ENCODE measurements around the gene PCDHA1. TPM values are rescaled to one million over a fixed set of nuclear protein-coding genes. Genes with fewer than 3 reads are reported as not detected.
A peak's percentile ranks its signal among the peaks of the same experiment; 100 is the strongest.

PCDHA1 gene
- total RNA-seq, 1 experiment from 2014 or later: not detected

GRCh38 chr5:140868721-140869554 is 83.0 kb downstream of the PCDHA1 start, which contains the start of gene PCDHA11:
PCDHA11 (plus strand) TSS chr5:140868957; CDS start chr5:140869104, 147 bp downstream.
- BruUV-seq (replicated peaks): no TSS peak
- peaks cover 4% of the 10 kb centered on the region for H3K4me1 Mint-ChIP-seq (ENCODE audit: insufficient read depth, unreplicated experiment)
- H3K36me3 Mint-ChIP-seq (ENCODE audit: insufficient read depth, unreplicated experiment): no peaks in the 10 kb centered on the region
- no peaks in the 10 kb centered on the region for H3K27me3 Mint-ChIP-seq (ENCODE audit: insufficient read depth, unreplicated experiment)
- no peak within 1 kb of the TSS for H3K27ac Mint-ChIP-seq (ENCODE audit: low read depth, unreplicated experiment)
- peaks cover 7% of the 10 kb centered on the region for H3K9me3 Mint-ChIP-seq (ENCODE audit: unreplicated experiment)
- ChIA-PET CTCF (interaction anchor here (0.6 to 1.7 kb wide), 21 partner anchors 21 to 390 kb away, joined by 3 to 25 read pairs (median 3); partner anchors contain the start of gene PCDHA6), POLR2A (interaction anchor here (1.0 to 1.5 kb wide), 2 partner anchors 57 to 172 kb away, joined by 3 to 13 read pairs; partner anchors contain the start of gene PCDHAC1)
- TF ChIP-seq, protein P1, sequence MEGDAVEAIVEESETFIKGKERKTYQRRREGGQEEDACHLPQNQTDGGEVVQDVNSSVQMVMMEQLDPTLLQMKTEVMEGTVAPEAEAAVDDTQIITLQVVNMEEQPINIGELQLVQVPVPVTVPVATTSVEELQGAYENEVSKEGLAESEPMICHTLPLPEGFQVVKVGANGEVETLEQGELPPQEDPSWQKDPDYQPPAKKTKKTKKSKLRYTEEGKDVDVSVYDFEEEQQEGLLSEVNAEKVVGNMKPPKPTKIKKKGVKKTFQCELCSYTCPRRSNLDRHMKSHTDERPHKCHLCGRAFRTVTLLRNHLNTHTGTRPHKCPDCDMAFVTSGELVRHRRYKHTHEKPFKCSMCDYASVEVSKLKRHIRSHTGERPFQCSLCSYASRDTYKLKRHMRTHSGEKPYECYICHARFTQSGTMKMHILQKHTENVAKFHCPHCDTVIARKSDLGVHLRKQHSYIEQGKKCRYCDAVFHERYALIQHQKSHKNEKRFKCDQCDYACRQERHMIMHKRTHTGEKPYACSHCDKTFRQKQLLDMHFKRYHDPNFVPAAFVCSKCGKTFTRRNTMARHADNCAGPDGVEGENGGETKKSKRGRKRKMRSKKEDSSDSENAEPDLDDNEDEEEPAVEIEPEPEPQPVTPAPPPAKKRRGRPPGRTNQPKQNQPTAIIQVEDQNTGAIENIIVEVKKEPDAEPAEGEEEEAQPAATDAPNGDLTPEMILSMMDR (IDR thresholded peaks at IDR 0.05; ENCODE audit: unreplicated experiment): peak; percentile 47
- DNase-seq (ENCODE audit: unreplicated experiment): peak; percentile 14
- intact Hi-C loops (cut with micrococcal nuclease): loop anchor here (1.0 kb wide), 2 partner anchors 57 to 172 kb away; partner anchors contain the start of gene PCDHAC1
- no peak within 1 kb of the TSS for H3K4me3 Mint-ChIP-seq (ENCODE audit: unreplicated experiment)

DNA sequence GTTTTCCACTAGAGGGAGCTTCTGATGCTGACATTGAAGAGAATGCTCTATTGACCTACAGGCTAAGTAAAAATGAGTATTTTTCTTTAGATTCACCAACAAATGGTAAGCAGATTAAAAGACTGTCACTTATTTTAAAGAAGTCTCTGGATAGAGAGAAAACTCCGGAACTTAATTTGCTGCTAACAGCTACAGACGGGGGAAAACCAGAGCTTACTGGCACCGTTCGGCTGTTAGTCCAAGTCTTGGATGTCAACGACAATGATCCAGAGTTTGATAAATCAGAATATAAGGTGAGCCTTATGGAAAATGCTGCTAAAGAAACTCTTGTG is 83.6 kb downstream of the PCDHA1 start:
- DNase-seq (ENCODE audit: unreplicated experiment): no peak
- BruUV-seq (replicated peaks): no TSS peak
- ChIA-PET CTCF (interaction anchor here (0.6 to 1.7 kb wide), 19 partner anchors 25 to 390 kb away, joined by 3 to 25 read pairs (median 3); partner anchors contain the start of gene PCDHA6), POLR2A (interaction anchor here (1.0 to 1.5 kb wide), 2 partner anchors 57 to 171 kb away, joined by 3 to 13 read pairs; partner anchors contain the start of gene PCDHAC1)
- Mint-ChIP-seq H3K4me1 (ENCODE audit: insufficient read depth, unreplicated experiment) (peaks cover 4% of the 10 kb centered on the region), H3K27me3 (ENCODE audit: insufficient read depth, unreplicated experiment) (no peaks in the 10 kb centered on the region), H3K27ac (ENCODE audit: low read depth, unreplicated experiment) (no peak overlapping the region), H3K9me3 (ENCODE audit: unreplicated experiment) (peaks cover 2% of the 10 kb centered on the region), H3K4me3 (ENCODE audit: unreplicated experiment) (no peak overlapping the region), H3K36me3 (ENCODE audit: insufficient read depth, unreplicated experiment) (no peaks in the 10 kb centered on the region)
- TF ChIP-seq, protein P1 (IDR thresholded peaks at IDR 0.05; ENCODE audit: unreplicated experiment): no peak
- intact Hi-C loops (cut with micrococcal nuclease): no loop called here

GRCh38 chr5:140870221-140871201 is 84.6 kb downstream of the PCDHA1 start:
- no peaks in the 10 kb centered on the region for H3K9me3 Mint-ChIP-seq (ENCODE audit: unreplicated experiment)
- ChIA-PET POLR2A (no interaction called here), CTCF (interaction anchor here (0.8 to 1.7 kb wide), 7 partner anchors 10 to 170 kb away, joined by 3 to 25 read pairs (median 4); partner anchors contain the start of genes PCDHA4 and PCDHA6)
- DNase-seq (ENCODE audit: unreplicated experiment): no peak
- no peak overlapping the region for H3K27ac Mint-ChIP-seq (ENCODE audit: low read depth, unreplicated experiment)
- TF ChIP-seq, protein P1 (IDR thresholded peaks at IDR 0.05; ENCODE audit: unreplicated experiment): no peak
- H3K27me3 Mint-ChIP-seq (ENCODE audit: insufficient read depth, unreplicated experiment): no peaks in the 10 kb centered on the region
- BruUV-seq (replicated peaks): no TSS peak
- no peak overlapping the region for H3K4me3 Mint-ChIP-seq (ENCODE audit: unreplicated experiment)
- H3K4me1 Mint-ChIP-seq (ENCODE audit: insufficient read depth, unreplicated experiment): peaks cover 4% of the 10 kb centered on the region
- peaks cover 5% of the 10 kb centered on the region for H3K36me3 Mint-ChIP-seq (ENCODE audit: insufficient read depth, unreplicated experiment)
- intact Hi-C loops (cut with micrococcal nuclease): no loop called here
